ENCODE data around the gene MEX3A.
A peak's percentile ranks its signal among the peaks of the same experiment; 100 is the strongest.

- TF ChIP-seq CTCF (IDR thresholded peaks at IDR 0.05; ENCODE audit: insufficient read depth, low read depth, low read length) (peak; percentile 90), EZH2 (IDR thresholded peaks at IDR 0.05; ENCODE audit: insufficient read depth, low read length) (no peak)
Observed at GRCh38 chr1:156096640-156097391, 14.6 kb upstream of the MEX3A start.

Measured in astrocyte (in vitro differentiated cells and primary cell).